Gastroesophageal sphincter (tissue), 3 donors: Measurements from ENCODE around the gene PCDH20.

Experiments used
- EP300 ChIP-seq: sonication (generic); formaldehyde crosslinking; IDR thresholded peaks from one replicate; pipeline ENCODE4 v1.6.1; 2017; ENCODE audit warnings: antibody characterized with exemption, mild to moderate bottlenecking
- POLR2A ChIP-seq, 2 donors: fragments of 450-650 bp; IDR thresholded peaks; one replicate each; pipeline ENCODE4 v1.6.1; 2017; ENCODE audit warnings: antibody characterized with exemption in 2 of 2, mild to moderate bottlenecking in 2 of 2, moderate library complexity in 1 of 2
- POLR2AphosphoS5 ChIP-seq: sonication (generic); formaldehyde crosslinking; IDR thresholded peaks from one replicate; pipeline ENCODE4 v1.6.1; 2017; ENCODE audit warnings: antibody characterized with exemption
- TF ChIP-seq, protein P1 (sequence below), 4 experiments: fragments of 200-600 bp in 2 of 4; fragments of 450-650 bp in 2 of 4; sonication (generic) in 1 of 4; IDR thresholded peaks; one replicate each; pipeline ENCODE4 v1.5.1; 2017 to 2019; ENCODE audit warnings: antibody characterized with exemption in 4 of 4, mild to moderate bottlenecking in 2 of 4, moderate library complexity in 2 of 4

DNA sequence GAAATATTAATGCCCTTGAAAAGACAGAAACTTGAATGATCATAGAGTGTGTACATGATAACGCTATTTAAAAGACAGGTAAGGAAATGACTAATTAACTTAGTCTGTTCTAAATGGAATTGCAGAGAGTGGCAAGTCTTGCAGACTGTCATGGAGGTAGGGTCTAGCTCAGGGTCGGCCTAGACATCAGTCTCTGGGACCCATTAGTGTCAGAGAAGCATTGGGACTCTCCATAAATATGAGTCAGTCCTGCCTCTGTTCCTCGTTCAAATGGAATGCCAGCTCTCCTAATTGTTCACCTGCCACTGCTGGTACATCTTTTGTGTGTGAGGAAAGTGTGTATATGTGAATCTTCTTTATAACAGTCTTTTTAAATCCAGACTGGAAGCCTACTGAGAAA lies 28.0 kb downstream of the PCDH20 start:
- TF ChIP-seq, protein P1, sequence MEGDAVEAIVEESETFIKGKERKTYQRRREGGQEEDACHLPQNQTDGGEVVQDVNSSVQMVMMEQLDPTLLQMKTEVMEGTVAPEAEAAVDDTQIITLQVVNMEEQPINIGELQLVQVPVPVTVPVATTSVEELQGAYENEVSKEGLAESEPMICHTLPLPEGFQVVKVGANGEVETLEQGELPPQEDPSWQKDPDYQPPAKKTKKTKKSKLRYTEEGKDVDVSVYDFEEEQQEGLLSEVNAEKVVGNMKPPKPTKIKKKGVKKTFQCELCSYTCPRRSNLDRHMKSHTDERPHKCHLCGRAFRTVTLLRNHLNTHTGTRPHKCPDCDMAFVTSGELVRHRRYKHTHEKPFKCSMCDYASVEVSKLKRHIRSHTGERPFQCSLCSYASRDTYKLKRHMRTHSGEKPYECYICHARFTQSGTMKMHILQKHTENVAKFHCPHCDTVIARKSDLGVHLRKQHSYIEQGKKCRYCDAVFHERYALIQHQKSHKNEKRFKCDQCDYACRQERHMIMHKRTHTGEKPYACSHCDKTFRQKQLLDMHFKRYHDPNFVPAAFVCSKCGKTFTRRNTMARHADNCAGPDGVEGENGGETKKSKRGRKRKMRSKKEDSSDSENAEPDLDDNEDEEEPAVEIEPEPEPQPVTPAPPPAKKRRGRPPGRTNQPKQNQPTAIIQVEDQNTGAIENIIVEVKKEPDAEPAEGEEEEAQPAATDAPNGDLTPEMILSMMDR (IDR thresholded peaks at IDR 0.05): no peak
- TF ChIP-seq POLR2A (IDR thresholded peaks at IDR 0.05) (no peak), EP300 (no peak), POLR2AphosphoS5 (no peak)
